ENCODE data around the gene TRAM1L1. TPM values are rescaled to one million over a fixed set of nuclear protein-coding genes. Genes with fewer than 3 reads are reported as not detected.

TRAM1L1 gene
- total RNA-seq (2014; rRNA removed; shearing (Covaris generic)) (not detected in 2 replicates), total RNA-seq (2022) (not detected in 2 replicates), Bru-seq, nascent RNA (not detected), BruChase-seq, experiment 1, labeled RNA remaining after a 6-hour chase (not detected), BruChase-seq, experiment 2, labeled RNA remaining after a 2-hour chase (not detected)
- long read RNA-seq = 0 reads

DNA sequence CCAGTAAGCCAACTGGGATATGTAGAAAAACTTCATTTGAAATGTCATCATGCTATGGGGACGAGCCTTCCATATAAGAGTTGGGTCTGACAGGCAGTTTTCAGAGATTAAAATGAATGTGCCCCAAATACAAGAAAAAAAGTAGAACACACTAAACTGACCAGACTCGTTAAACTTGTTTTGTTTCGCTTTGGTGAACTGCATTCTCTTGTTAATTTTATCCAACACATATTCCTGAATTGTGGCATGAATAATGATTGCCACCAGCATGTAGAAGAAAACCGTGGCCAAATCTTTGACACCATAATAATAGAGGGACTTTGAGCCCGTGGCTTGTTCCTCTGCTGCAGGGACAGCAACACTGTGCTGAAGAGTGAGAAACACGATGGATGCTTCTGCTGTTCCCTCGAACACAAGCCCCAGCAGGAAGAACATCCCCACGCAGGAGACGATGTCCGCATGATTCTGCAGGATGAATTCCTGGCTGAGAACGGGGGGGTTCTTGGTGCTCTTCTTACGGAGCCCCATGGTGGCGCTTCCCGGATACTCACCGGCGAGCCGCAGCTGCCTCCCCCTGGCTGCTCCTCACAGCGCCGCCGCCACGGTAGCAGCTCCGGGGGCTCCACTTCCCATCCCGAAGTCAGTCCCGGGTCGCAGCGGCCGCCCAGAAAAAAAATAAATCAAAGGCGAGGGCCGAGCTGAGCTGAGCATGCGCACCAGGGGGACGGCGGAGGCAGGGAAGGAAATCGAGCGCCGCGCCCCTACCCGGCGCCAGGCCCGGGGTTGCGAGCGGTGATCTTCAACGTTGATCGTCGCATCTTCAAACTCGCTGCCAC, at the start of gene TRAM1L1:
TSS of gene TRAM1L1 (minus strand) at position 711 of the 836 bp plus-strand sequence. CDS start at position 528, 183 bp downstream.
- intact Hi-C loops (cut with micrococcal nuclease; ENCODE audit: unreplicated experiment) = no loop called here
- H3K79me2 ChIP-seq (ENCODE audit: insufficient read depth, low read depth, low read length) = no peaks in the 10 kb centered on the region
- H3K27ac ChIP-seq (ENCODE audit: low read depth, low read length, poor library complexity, severe bottlenecking) = no peak within 1 kb of the TSS
- DNase-seq (ENCODE audit: low spot score) = no peak
- no peaks in the 10 kb centered on the region for H3K36me3 ChIP-seq (ENCODE audit: insufficient read depth, low read length)
- H3K9me3 ChIP-seq (ENCODE audit: low read length) = no peaks in the 10 kb centered on the region
- H3K4me2 ChIP-seq (ENCODE audit: low read length) = no peak within 1 kb of the TSS
- ChIA-PET CTCF (ENCODE audit: unreplicated experiment) (no interaction called here), POLR2A (no interaction called here)
- no TSS peak for BruUV-seq (replicated peaks)
- H2AFZ ChIP-seq (ENCODE audit: low read length) = no peak within 1 kb of the TSS
- TF ChIP-seq, protein P1, sequence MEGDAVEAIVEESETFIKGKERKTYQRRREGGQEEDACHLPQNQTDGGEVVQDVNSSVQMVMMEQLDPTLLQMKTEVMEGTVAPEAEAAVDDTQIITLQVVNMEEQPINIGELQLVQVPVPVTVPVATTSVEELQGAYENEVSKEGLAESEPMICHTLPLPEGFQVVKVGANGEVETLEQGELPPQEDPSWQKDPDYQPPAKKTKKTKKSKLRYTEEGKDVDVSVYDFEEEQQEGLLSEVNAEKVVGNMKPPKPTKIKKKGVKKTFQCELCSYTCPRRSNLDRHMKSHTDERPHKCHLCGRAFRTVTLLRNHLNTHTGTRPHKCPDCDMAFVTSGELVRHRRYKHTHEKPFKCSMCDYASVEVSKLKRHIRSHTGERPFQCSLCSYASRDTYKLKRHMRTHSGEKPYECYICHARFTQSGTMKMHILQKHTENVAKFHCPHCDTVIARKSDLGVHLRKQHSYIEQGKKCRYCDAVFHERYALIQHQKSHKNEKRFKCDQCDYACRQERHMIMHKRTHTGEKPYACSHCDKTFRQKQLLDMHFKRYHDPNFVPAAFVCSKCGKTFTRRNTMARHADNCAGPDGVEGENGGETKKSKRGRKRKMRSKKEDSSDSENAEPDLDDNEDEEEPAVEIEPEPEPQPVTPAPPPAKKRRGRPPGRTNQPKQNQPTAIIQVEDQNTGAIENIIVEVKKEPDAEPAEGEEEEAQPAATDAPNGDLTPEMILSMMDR (conservative IDR thresholded peaks at IDR 0.05; ENCODE audit: low read length) = no peak
- TF ChIP-seq EZH2phosphoT487 (IDR thresholded peaks at IDR 0.05; ENCODE audit: borderline replicate concordance, low read depth, low read length) = no peak
- no peaks in the 10 kb centered on the region for H4K20me1 ChIP-seq (ENCODE audit: insufficient read depth, low read length)
- H3K4me1 ChIP-seq (ENCODE audit: insufficient read depth, low read length, poor library complexity, severe bottlenecking) = no peaks in the 10 kb centered on the region
- no peaks in the 10 kb centered on the region for H3K9me2 ChIP-seq (ENCODE audit: insufficient read depth, low read length)
- no peak within 1 kb of the TSS for H3K4me3 ChIP-seq (ENCODE audit: low read depth, low read length, poor library complexity, severe bottlenecking)

DNA sequence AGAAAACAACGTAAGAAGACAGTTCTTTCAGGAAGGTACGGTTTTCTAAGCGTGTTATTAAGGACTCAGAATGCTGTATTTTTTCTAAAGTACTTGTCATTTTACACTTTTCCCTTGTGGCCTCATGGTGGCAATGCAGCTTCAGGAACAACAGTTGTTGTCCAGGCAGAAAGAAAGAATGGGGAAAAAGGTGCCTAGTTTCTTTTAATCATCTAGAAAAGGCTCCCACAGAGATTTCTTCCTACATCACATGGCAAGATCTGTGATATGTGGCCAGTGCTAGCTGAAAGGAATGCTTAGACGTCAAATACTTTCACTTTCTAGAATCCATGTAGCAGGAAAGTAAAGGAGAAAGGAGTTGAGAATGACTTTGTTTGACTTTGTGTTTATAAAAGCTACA, 49.0 kb upstream of the TRAM1L1 start:
- H3K9me3 ChIP-seq (ENCODE audit: low read length) = no peaks in the 10 kb centered on the region
- ChIA-PET CTCF (ENCODE audit: unreplicated experiment) (no interaction called here), POLR2A (interaction anchor here (0.6 to 1.2 kb wide), 3 partner anchors 13 to 596 kb away, joined by 3 read pairs; no protein-coding TSS in a partner anchor)
- H2AFZ ChIP-seq (ENCODE audit: low read length) = no peak overlapping the region
- H3K4me3 ChIP-seq (ENCODE audit: low read depth, low read length, poor library complexity, severe bottlenecking) = no peak overlapping the region
- H3K9me2 ChIP-seq (ENCODE audit: insufficient read depth, low read length) = no peaks in the 10 kb centered on the region
- TF ChIP-seq EZH2phosphoT487 (IDR thresholded peaks at IDR 0.05; ENCODE audit: borderline replicate concordance, low read depth, low read length) = no peak
- TF ChIP-seq, protein P1 (conservative IDR thresholded peaks at IDR 0.05; ENCODE audit: low read length) = peak; percentile 48
- DNase-seq (ENCODE audit: low spot score) = no peak
- no TSS peak for BruUV-seq (replicated peaks)
- no peaks in the 10 kb centered on the region for H3K36me3 ChIP-seq (ENCODE audit: insufficient read depth, low read length)
- H3K27ac ChIP-seq (ENCODE audit: low read depth, low read length, poor library complexity, severe bottlenecking) = no peak overlapping the region
- H3K4me2 ChIP-seq (ENCODE audit: low read length) = no peak overlapping the region
- no peaks in the 10 kb centered on the region for H3K79me2 ChIP-seq (ENCODE audit: insufficient read depth, low read depth, low read length)
- H3K4me1 ChIP-seq (ENCODE audit: insufficient read depth, low read length, poor library complexity, severe bottlenecking) = no peaks in the 10 kb centered on the region
- intact Hi-C loops (cut with micrococcal nuclease; ENCODE audit: unreplicated experiment) = no loop called here
- H4K20me1 ChIP-seq (ENCODE audit: insufficient read depth, low read length) = no peaks in the 10 kb centered on the region

DNA sequence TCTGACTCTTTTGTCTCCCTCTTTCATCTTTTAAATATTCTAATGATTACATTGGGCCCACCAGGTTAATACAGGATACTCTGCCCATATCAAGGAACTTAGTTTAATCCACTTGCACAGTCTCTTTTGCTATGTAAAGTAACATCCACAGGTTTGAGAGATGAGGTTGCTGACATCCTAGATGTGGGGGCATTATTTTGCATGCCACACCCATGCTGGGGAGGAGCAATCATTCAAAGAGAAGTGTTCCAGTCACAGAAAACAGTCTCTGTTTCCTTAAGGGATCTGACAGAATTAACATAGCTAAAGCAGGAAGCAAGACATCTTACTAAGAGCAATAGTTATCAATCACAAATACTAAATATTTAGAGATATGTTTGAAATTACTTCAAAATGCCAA, 11.5 kb upstream of the TRAM1L1 start:
- H3K79me2 ChIP-seq (ENCODE audit: insufficient read depth, low read depth, low read length) = no peaks in the 10 kb centered on the region
- H3K4me3 ChIP-seq (ENCODE audit: low read depth, low read length, poor library complexity, severe bottlenecking) = no peak overlapping the region
- ChIA-PET CTCF (ENCODE audit: unreplicated experiment) (no interaction called here), POLR2A (interaction anchor here (1.5 kb wide), 1 partner anchor 11 kb away, joined by 4 read pairs; no protein-coding TSS in a partner anchor)
- TF ChIP-seq, protein P1 (conservative IDR thresholded peaks at IDR 0.05; ENCODE audit: low read length) = no peak
- TF ChIP-seq EZH2phosphoT487 (IDR thresholded peaks at IDR 0.05; ENCODE audit: borderline replicate concordance, low read depth, low read length) = no peak
- no peaks in the 10 kb centered on the region for H3K9me2 ChIP-seq (ENCODE audit: insufficient read depth, low read length)
- no peaks in the 10 kb centered on the region for H4K20me1 ChIP-seq (ENCODE audit: insufficient read depth, low read length)
- H3K36me3 ChIP-seq (ENCODE audit: insufficient read depth, low read length) = no peaks in the 10 kb centered on the region
- H2AFZ ChIP-seq (ENCODE audit: low read length) = no peak overlapping the region
- intact Hi-C loops (cut with micrococcal nuclease; ENCODE audit: unreplicated experiment) = no loop called here
- no peak overlapping the region for H3K27ac ChIP-seq (ENCODE audit: low read depth, low read length, poor library complexity, severe bottlenecking)
- BruUV-seq (replicated peaks) = no TSS peak
- no peaks in the 10 kb centered on the region for H3K9me3 ChIP-seq (ENCODE audit: low read length)
- no peak overlapping the region for H3K4me2 ChIP-seq (ENCODE audit: low read length)
- H3K4me1 ChIP-seq (ENCODE audit: insufficient read depth, low read length, poor library complexity, severe bottlenecking) = no peaks in the 10 kb centered on the region
- no peak for DNase-seq (ENCODE audit: low spot score)

All from OCI-LY7 (cell line).